ES-I3 (cell line): ENCODE data around the gene PPM1N.
A peak's percentile ranks its signal among the peaks of the same experiment; 100 is the strongest.

Source experiments
- H3K36me3 ChIP-seq: 2 replicates; pipeline ENCODE4 v1.6.1; 2013; ENCODE audit warnings: mild to moderate bottlenecking, low read length, control low read depth, moderate library complexity; ENCODE audit not compliant: insufficient read depth
- H3K4me1 ChIP-seq: 2 replicates; pipeline ENCODE4 v1.6.1; 2013; ENCODE audit warnings: mild to moderate bottlenecking, control low read depth, low read length; ENCODE audit not compliant: insufficient read depth
- H3K9ac ChIP-seq: 2 replicates; pipeline ENCODE4 v1.6.1; 2013; ENCODE audit warnings: low read depth, mild to moderate bottlenecking, low read length, moderate library complexity
- H3K9me3 ChIP-seq: 2 replicates; pipeline ENCODE4 v1.6.1; 2013; ENCODE audit warnings: mild to moderate bottlenecking, low read length, moderate library complexity; ENCODE audit not compliant: control insufficient read depth, insufficient read depth

Gene PPM1N

DNA sequence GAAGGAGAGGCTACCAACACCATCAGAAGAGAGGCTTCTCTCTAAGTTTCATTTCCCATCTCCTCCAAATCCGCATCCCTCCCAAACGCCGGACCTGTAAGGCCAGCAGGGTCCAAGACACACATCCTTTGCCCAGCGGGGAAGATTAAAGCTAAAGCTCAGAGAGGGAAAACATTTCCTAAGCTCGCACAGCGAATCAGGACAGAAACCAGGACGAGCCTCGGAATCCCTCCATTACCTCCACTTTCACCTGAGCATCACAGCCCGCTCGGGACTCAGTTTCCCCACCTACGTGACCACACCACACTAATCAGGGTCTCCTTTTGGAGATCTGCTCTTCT lies 31.2 kb upstream of the PPM1N start:
- peak overlapping the region; percentile 79 for H3K9ac ChIP-seq
- peaks cover 12% of the 10 kb centered on the region; the same call in 1 of the 2 replicates for H3K4me1 ChIP-seq
- H3K36me3 ChIP-seq = no peaks in the 10 kb centered on the region
- no peaks in the 10 kb centered on the region for H3K9me3 ChIP-seq

GRCh38 chr19:45467456-45468158 lies 30.6 kb upstream of the PPM1N start, which contains the start of gene FOSB:
FOSB (plus strand) TSS chr19:45467996; CDS start chr19:45468587, 591 bp downstream.
- peak within 1 kb of the TSS; percentile 79 for H3K9ac ChIP-seq
- H3K36me3 ChIP-seq = no peaks in the 10 kb centered on the region
- no peaks in the 10 kb centered on the region for H3K9me3 ChIP-seq
- H3K4me1 ChIP-seq = peaks cover 13% of the 10 kb centered on the region; the same call in 1 of the 2 replicates

DNA sequence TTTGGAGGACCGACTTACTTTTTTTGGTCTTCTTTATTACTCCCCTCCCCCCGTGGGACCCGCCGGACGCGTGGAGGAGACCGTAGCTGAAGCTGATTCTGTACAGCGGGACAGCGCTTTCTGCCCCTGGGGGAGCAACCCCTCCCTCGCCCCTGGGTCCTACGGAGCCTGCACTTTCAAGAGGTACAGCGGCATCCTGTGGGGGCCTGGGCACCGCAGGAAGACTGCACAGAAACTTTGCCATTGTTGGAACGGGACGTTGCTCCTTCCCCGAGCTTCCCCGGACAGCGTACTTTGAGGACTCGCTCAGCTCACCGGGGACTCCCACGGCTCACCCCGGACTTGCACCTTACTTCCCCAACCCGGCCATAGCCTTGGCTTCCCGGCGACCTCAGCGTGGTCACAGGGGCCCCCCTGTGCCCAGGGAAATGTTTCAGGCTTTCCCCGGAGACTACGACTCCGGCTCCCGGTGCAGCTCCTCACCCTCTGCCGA lies 30.0 kb upstream of the PPM1N start:
- no peaks in the 10 kb centered on the region for H3K9me3 ChIP-seq
- H3K4me1 ChIP-seq = peaks cover 13% of the 10 kb centered on the region; the same call in 1 of the 2 replicates
- H3K36me3 ChIP-seq = no peaks in the 10 kb centered on the region
- peak overlapping the region; percentile 79 for H3K9ac ChIP-seq

DNA sequence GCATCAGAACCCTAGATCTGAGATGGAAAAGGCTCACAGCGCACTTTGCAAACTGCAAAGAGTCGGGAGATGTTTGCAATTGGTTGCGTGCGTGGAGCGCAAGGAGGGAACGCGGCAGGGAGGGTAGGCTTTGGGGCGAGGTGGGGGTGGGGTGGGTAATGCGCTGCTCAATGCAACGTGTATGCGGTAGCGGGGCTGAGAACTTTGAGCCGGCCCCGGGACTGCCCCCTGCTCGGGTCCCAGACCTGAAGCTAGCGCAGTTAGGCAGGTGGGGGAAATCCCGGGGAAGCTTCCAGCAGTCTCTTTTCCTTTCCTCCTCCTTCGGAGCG lies 29.5 kb upstream of the PPM1N start:
- Histone ChIP-seq H3K9me3 (no peaks in the 10 kb centered on the region), H3K4me1 (peaks cover 13% of the 10 kb centered on the region; the same call in 1 of the 2 replicates), H3K36me3 (no peaks in the 10 kb centered on the region)

DNA sequence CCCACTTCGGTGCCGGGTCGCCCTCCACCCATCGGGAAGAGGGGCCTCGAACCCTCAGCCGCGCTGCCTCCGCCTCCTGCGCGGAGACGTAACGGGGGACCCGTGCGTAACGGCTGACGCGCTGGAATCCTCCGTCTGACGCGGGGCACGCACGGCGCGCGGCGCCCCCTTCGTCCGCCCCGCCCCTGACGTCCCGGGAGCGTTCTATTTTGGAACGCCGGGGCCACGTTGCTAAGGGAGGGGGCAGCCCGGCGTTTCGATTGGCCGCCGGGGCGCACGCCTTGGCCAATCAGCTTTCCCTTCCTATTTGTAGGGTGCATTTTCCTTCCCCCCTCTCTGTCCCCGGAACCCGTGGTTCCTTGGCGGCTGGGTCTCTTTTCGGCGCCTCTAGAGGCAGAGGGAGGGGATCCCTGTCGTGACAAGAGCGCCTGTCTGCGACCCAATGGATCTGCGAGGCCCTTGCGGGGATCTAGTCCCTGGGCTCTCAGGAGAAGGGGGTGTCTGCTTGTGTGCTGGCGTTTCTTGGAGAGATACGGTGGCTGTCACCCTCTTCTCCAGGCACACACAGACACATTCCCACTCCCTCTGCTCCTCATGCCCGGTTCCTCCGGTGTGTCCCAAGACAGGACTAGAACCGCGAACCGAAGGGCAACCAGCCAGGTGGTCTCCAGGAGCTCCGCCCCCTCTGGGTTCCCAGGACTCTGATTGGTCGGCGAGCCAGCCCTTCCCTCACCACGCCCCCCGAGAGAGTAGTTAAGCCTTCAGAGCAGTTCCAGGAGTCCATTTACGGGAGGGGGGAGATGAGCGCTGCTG lies 28.9 kb upstream of the PPM1N start:
- Histone ChIP-seq H3K9ac (peak overlapping the region; percentile 79), H3K4me1 (peaks cover 13% of the 10 kb centered on the region; the same call in 1 of the 2 replicates), H3K36me3 (no peaks in the 10 kb centered on the region), H3K9me3 (no peaks in the 10 kb centered on the region)

More for the DNA sequence above, 29.5 kb upstream of the PPM1N start:
- peak overlapping the region; percentile 79 for H3K9ac ChIP-seq

- Histone ChIP-seq H3K36me3 (no peaks in the 10 kb centered on the region), H3K4me1 (peaks cover 9% of the 10 kb centered on the region; the same call in 1 of the 2 replicates), H3K9ac (peak overlapping the region; percentile 79; the same call in 1 of the 2 replicates), H3K9me3 (no peaks in the 10 kb centered on the region)
Observed at GRCh38 chr19:45469945-45470761, 28.1 kb upstream of the PPM1N start.

DNA sequence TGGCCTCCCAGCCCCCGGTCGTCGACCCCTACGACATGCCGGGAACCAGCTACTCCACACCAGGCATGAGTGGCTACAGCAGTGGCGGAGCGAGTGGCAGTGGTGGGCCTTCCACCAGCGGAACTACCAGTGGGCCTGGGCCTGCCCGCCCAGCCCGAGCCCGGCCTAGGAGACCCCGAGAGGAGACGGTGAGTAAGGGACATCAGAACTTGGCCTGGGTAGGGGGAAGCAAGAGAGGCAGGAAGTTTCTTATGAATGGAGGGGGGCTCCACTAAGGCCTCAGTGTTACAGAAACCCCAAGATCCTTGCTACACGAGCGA lies 27.5 kb upstream of the PPM1N start:
- peaks cover 7% of the 10 kb centered on the region; the same call in 1 of the 2 replicates for H3K4me1 ChIP-seq
- H3K9ac ChIP-seq = no peak overlapping the region
- no peaks in the 10 kb centered on the region for H3K36me3 ChIP-seq
- H3K9me3 ChIP-seq = no peaks in the 10 kb centered on the region

DNA sequence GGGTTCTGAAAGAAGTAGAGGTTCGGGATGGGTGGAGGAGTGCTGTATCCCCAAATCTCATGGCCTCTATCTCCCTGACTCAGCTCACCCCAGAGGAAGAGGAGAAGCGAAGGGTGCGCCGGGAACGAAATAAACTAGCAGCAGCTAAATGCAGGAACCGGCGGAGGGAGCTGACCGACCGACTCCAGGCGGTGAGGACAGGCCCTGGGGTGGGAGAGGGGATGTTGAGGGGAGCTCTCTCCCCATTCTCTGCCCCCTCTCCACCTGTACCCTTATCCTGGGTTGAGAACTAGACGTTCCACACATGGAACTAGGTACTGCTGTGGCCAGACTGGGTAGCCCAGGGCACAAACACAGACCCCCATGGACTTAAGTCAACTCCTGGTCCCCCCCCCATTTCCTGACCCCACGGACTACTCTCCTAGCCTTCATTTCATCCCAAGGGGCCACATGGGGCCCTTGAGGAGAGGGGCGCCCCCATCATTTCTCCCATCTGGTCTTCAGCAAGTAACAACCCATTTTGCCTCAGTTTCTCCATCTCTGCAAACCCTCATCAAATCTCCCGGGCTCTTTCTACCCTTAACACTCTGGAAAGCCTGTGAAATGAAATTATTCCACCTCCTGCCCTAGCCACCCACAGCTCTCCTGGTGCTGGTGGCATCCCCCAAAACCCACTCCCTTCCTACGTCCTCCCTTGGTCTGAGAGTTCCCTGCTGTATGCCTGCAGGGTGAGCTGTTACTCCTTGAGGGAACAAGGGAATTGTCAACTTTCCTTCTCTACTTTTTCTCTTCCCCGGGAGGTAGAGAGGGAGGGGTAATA lies 26.9 kb upstream of the PPM1N start:
- no peak overlapping the region for H3K9ac ChIP-seq
- H3K4me1 ChIP-seq = peaks cover 7% of the 10 kb centered on the region; the same call in 1 of the 2 replicates
- H3K36me3 ChIP-seq = no peaks in the 10 kb centered on the region
- no peaks in the 10 kb centered on the region for H3K9me3 ChIP-seq

- Histone ChIP-seq H3K9ac (peak overlapping the region; percentile 62; the same call in 1 of the 2 replicates), H3K9me3 (no peaks in the 10 kb centered on the region), H3K36me3 (no peaks in the 10 kb centered on the region), H3K4me1 (peaks cover 7% of the 10 kb centered on the region; the same call in 1 of the 2 replicates)
Observed at GRCh38 chr19:45471931-45472562, 26.2 kb upstream of the PPM1N start.

DNA sequence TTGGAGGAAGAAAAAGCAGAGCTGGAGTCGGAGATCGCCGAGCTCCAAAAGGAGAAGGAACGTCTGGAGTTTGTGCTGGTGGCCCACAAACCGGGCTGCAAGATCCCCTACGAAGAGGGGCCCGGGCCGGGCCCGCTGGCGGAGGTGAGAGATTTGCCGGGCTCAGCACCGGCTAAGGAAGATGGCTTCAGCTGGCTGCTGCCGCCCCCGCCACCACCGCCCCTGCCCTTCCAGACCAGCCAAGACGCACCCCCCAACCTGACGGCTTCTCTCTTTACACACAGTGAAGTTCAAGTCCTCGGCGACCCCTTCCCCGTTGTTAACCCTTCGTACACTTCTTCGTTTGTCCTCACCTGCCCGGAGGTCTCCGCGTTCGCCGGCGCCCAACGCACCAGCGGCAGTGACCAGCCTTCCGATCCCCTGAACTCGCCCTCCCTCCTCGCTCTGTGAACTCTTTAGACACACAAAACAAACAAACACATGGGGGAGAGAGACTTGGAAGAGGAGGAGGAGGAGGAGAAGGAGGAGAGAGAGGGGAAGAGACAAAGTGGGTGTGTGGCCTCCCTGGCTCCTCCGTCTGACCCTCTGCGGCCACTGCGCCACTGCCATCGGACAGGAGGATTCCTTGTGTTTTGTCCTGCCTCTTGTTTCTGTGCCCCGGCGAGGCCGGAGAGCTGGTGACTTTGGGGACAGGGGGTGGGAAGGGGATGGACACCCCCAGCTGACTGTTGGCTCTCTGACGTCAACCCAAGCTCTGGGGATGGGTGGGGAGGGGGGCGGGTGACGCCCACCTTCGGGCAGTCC lies 25.5 kb upstream of the PPM1N start:
- no peaks in the 10 kb centered on the region for H3K36me3 ChIP-seq
- no peaks in the 10 kb centered on the region for H3K9me3 ChIP-seq
- peak overlapping the region; percentile 62 for H3K9ac ChIP-seq
- H3K4me1 ChIP-seq = peaks cover 7% of the 10 kb centered on the region; the same call in 1 of the 2 replicates

DNA sequence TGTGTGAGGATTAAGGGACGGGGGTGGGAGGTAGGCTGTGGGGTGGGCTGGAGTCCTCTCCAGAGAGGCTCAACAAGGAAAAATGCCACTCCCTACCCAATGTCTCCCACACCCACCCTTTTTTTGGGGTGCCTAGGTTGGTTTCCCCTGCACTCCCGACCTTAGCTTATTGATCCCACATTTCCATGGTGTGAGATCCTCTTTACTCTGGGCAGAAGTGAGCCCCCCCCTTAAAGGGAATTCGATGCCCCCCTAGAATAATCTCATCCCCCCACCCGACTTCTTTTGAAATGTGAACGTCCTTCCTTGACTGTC lies 24.9 kb upstream of the PPM1N start:
- Histone ChIP-seq H3K9ac (peak overlapping the region; percentile 62; the same call in 1 of the 2 replicates), H3K9me3 (no peaks in the 10 kb centered on the region), H3K4me1 (peaks cover 7% of the 10 kb centered on the region; the same call in 1 of the 2 replicates), H3K36me3 (no peaks in the 10 kb centered on the region)

DNA sequence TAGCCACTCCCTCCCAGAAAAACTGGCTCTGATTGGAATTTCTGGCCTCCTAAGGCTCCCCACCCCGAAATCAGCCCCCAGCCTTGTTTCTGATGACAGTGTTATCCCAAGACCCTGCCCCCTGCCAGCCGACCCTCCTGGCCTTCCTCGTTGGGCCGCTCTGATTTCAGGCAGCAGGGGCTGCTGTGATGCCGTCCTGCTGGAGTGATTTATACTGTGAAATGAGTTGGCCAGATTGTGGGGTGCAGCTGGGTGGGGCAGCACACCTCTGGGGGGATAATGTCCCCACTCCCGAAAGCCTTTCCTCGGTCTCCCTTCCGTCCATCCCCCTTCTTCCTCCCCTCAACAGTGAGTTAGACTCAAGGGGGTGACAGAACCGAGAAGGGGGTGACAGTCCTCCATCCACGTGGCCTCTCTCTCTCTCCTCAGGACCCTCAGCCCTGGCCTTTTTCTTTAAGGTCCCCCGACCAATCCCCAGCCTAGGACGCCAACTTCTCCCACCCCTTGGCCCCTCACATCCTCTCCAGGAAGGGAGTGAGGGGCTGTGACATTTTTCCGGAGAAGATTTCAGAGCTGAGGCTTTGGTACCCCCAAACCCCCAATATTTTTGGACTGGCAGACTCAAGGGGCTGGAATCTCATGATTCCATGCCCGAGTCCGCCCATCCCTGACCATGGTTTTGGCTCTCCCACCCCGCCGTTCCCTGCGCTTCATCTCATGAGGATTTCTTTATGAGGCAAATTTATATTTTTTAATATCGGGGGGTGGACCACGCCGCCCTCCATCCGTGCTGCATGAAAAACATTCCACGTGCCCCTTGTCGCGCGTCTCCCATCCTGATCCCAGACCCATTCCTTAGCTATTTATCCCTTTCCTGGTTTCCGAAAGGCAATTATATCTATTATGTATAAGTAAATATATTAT lies 24.3 kb upstream of the PPM1N start:
- H3K9me3 ChIP-seq = no peaks in the 10 kb centered on the region
- H3K4me1 ChIP-seq = peaks cover 7% of the 10 kb centered on the region; the same call in 1 of the 2 replicates
- peak overlapping the region; percentile 3; the same call in 1 of the 2 replicates for H3K9ac ChIP-seq

More for the DNA sequence above, 24.3 kb upstream of the PPM1N start:
- H3K36me3 ChIP-seq = no peaks in the 10 kb centered on the region
